H1 (cell line): Measurements from ENCODE around the gene GPRIN3.

ENCODE experiments used
- ATF2 ChIP-seq: IDR thresholded peaks from 2 replicates; pipeline ENCODE4 v1.6.1; 2012; ENCODE audit warnings: low read length, inconsistent platforms
- CEBPB ChIP-seq: IDR thresholded peaks from 2 replicates; pipeline ENCODE4 v1.6.1; 2012; ENCODE audit warnings: low read depth, low read length
- CTCF ChIP-seq, 3 experiments: IDR thresholded peaks; 1 replicate in 2 of 3; 2 replicates in 1 of 3; pipeline versions ENCODE4 v1.5.1 to v1.6.1; 2011; ENCODE audit warnings: low read length in 3 of 3, mild to moderate bottlenecking in 3 of 3, inconsistent platforms in 2 of 3, low read depth in 1 of 3, moderate library complexity in 1 of 3; ENCODE audit not compliant: insufficient read depth in 1 of 3; ENCODE audit errors: control extremely low read depth in 1 of 3
- EGR1 ChIP-seq: IDR thresholded peaks from 2 replicates; pipeline ENCODE4 v1.6.1; 2011; ENCODE audit warnings: low read depth, low read length, borderline replicate concordance
- EZH2 ChIP-seq: fragments of 200-600 bp; sonication (generic); IDR thresholded peaks from 2 replicates; pipeline ENCODE4 v1.7.1; 2012; ENCODE audit warnings: low read depth, mild to moderate bottlenecking, moderate library complexity, low read length, inconsistent platforms; ENCODE audit not compliant: severe bottlenecking
- HDAC2 ChIP-seq, 2 experiments: fragments of 300-600 bp in 1 of 2; sonication (generic) in 1 of 2; IDR thresholded peaks; 2 replicates each; pipeline ENCODE4 v1.6.1; 2011 to 2012; ENCODE audit warnings: low read depth in 2 of 2, low read length in 2 of 2, mild to moderate bottlenecking in 2 of 2, moderate library complexity in 2 of 2, borderline replicate concordance in 1 of 2, inconsistent platforms in 1 of 2
- POU5F1 ChIP-seq: IDR thresholded peaks from 2 replicates; pipeline ENCODE4 v1.6.1; 2011; ENCODE audit warnings: low read depth, mild to moderate bottlenecking, low read length, moderate library complexity
- RAD21 ChIP-seq, 2 experiments: IDR thresholded peaks in 1 of 2; conservative IDR thresholded peaks in 1 of 2; 2 replicates each; pipeline ENCODE4 v1.6.1; 2011; ENCODE audit warnings: low read depth in 2 of 2, low read length in 2 of 2, improper control_type of control experiment in 1 of 2, inconsistent platforms in 1 of 2, mild to moderate bottlenecking in 1 of 2, moderate library complexity in 1 of 2
- RXRA ChIP-seq: IDR thresholded peaks from 2 replicates; pipeline ENCODE4 v1.6.1; 2011; ENCODE audit warnings: low read depth, mild to moderate bottlenecking, low read length, moderate library complexity; ENCODE audit not compliant: insufficient read depth
- SP1 ChIP-seq: IDR thresholded peaks from 2 replicates; pipeline ENCODE4 v1.6.1; 2011; ENCODE audit warnings: low read depth, low read length
- YY1 ChIP-seq: IDR thresholded peaks from 2 replicates; pipeline ENCODE4 v1.6.1; 2011; ENCODE audit warnings: low read depth, mild to moderate bottlenecking, low read length

DNA sequence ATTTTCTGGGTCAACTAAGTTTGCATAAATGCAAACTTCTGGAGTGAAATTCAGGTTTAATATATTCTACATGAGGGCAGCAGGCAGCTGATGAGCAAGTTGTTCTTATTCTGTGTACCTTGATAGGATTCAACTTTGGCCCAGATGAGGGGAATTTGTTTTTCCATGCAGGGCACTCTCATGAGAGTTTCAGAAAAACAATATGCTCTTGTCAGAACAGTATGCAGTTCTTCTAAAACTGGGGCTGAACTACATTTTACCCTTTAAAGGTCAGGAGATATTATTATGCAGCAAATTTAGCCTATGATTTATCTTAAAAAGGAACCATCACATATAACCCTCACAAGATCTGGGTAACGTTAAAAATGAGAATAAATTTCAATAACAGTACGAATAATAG lies 19.2 kb downstream of the GPRIN3 start:
- TF ChIP-seq EZH2 (no peak), EGR1 (no peak), CTCF (IDR thresholded peaks at IDR 0.05; ENCODE audit: control extremely low read depth in 1 of 3, insufficient read depth in 1 of 3, low read depth in 1 of 3, low read length in 3 of 3) (no peak), RXRA (no peak), CEBPB (no peak), POU5F1 (no peak), SP1 (no peak), RAD21 (IDR thresholded peaks at IDR 0.05 in 1 of 2, conservative IDR thresholded peaks at IDR 0.05 in 1 of 2; ENCODE audit: low read depth in 2 of 2, low read length in 2 of 2) (no peak), HDAC2 (IDR thresholded peaks at IDR 0.05; ENCODE audit: borderline replicate concordance in 1 of 2, low read depth in 2 of 2, low read length in 2 of 2) (no peak), ATF2 (no peak), YY1 (no peak)
